ENCODE results near the gene GNAT2. TPM values are rescaled to one million over a fixed set of nuclear protein-coding genes. Genes with fewer than 3 reads are reported as not detected.

Gene GNAT2
- total RNA-seq, 4 donors from 2014 or later: not detected

DNA sequence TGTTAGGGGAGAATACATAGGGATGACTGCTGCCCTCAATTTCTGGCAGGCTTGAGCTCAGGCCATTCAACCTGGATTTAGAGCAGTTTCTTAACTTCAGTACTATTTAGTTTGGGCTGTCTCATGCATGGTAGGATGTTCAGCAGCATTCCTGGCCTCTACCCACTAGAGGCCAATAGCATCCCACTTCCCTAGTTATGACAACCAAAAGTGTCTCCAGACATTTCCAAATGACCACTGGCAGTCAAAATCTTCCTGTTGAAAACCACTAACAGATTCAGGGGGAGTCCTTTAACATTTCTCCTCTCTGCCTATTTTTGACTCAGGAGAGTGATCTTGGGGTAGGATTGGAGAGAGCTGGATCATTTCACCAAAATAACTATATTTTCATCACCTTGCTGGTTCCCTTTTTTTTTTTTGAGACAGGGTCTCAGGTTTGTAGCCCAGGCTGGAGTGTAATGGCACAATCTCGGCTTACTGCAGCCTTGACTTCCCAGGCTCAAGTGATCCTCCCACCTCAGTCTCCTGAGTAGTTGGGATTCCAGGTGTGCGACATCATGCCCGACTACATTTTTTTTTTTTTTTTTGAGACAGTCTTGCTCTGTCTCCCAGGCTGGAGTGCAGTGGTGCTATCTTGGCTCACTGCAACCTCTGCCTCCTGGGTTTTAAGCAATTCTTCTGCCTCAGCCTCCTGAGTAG is 8.7 kb downstream of the GNAT2 start:
- no peak for ATAC-seq
- TF ChIP-seq POLR2A (IDR thresholded peaks at IDR 0.05) (no peak), EP300 (IDR thresholded peaks at IDR 0.05) (no peak)
- Histone ChIP-seq H3K36me3 (no peaks in the 10 kb centered on the region), H3K9me3 (no peaks in the 10 kb centered on the region), H3K4me3 (no peak overlapping the region), H3K4me1 (no peaks in the 10 kb centered on the region), H3K27me3 (no peaks in the 10 kb centered on the region), H3K27ac (no peak overlapping the region)
- 76 to 83% methylated on average over 2 to 3 of the region's 3 CpGs for WGBS, 2 donors (ENCODE audit: low coverage in 1 of 2)

GRCh38 chr1:109609881-109610280 is 9.5 kb downstream of the GNAT2 start:
- Histone ChIP-seq H3K9me3 (no peaks in the 10 kb centered on the region), H3K27ac (no peak overlapping the region), H3K27me3 (no peaks in the 10 kb centered on the region), H3K4me1 (no peaks in the 10 kb centered on the region), H3K36me3 (no peaks in the 10 kb centered on the region), H3K4me3 (no peak overlapping the region)
- TF ChIP-seq EP300 (IDR thresholded peaks at IDR 0.05) (no peak), POLR2A (IDR thresholded peaks at IDR 0.05) (no peak), POLR2AphosphoS5 (IDR thresholded peaks at IDR 0.05) (no peak)
- TF ChIP-seq, protein P1, sequence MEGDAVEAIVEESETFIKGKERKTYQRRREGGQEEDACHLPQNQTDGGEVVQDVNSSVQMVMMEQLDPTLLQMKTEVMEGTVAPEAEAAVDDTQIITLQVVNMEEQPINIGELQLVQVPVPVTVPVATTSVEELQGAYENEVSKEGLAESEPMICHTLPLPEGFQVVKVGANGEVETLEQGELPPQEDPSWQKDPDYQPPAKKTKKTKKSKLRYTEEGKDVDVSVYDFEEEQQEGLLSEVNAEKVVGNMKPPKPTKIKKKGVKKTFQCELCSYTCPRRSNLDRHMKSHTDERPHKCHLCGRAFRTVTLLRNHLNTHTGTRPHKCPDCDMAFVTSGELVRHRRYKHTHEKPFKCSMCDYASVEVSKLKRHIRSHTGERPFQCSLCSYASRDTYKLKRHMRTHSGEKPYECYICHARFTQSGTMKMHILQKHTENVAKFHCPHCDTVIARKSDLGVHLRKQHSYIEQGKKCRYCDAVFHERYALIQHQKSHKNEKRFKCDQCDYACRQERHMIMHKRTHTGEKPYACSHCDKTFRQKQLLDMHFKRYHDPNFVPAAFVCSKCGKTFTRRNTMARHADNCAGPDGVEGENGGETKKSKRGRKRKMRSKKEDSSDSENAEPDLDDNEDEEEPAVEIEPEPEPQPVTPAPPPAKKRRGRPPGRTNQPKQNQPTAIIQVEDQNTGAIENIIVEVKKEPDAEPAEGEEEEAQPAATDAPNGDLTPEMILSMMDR (IDR thresholded peaks at IDR 0.05): no peak
- WGBS, 2 donors (ENCODE audit: low coverage in 1 of 2): 100% methylated on average over 3 of the region's 3 CpGs; no CpG with 5 or more reads in 1 of the 2 donors
- ATAC-seq: no peak

DNA sequence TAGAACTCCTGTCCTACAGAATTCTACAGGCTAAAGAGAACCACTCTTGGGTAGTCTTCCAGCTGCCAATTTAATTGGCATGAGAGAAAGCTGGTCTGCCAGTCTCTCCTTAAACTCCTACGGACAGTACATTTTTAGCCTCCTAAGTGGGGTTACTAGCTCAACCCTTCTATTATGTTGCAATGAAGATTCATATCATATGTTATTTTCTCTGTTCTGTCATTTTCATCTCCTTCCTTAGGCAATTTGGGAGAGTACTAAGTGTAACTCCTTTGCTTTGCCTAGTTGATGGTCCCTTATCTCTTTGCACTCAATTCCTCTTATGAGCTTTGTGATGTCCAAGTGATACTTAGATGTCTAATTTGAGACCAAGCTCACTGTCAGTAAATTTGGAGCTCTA is 14.0 kb downstream of the GNAT2 start:
- H3K4me3 ChIP-seq: no peak overlapping the region
- 40 to 100% methylated on average over 1 of the region's 1 CpG for WGBS, 2 donors (ENCODE audit: low coverage in 1 of 2)
- H3K27ac ChIP-seq: no peak overlapping the region
- H3K4me1 ChIP-seq: no peaks in the 10 kb centered on the region
- no peaks in the 10 kb centered on the region for H3K36me3 ChIP-seq
- TF ChIP-seq EP300 (IDR thresholded peaks at IDR 0.05): no peak
- TF ChIP-seq, protein P1 (IDR thresholded peaks at IDR 0.05): no peak
- no peak for ATAC-seq
- H3K27me3 ChIP-seq: no peaks in the 10 kb centered on the region
- no peaks in the 10 kb centered on the region for H3K9me3 ChIP-seq

DNA sequence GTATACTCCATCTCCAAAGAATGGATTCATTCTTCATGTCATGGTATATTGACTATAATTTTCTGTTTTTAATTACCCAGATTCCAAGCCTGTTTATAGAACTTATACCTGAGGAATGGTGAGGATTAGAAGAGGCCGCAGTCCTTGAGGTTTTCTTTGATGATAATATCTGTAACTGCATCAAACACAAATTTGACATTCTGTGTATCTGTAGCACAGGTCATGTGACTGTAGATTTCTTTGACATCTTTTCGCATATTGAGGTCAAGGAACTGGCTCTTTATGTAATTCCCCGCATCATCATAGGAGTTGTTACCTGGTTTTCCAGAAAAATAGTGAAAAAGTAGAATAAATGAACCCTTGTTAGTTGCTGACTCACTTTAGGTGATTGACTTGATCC is 16.2 kb downstream of the GNAT2 start:
- 95 to 96% methylated on average over 3 of the region's 3 CpGs for whole genome bisulfite sequencing, 2 donors (ENCODE audit: low coverage in 1 of 2)
- Histone ChIP-seq H3K27ac (no peak overlapping the region), H3K27me3 (no peaks in the 10 kb centered on the region), H3K4me3 (no peak overlapping the region), H3K36me3 (peaks cover 0 to 10% of the 10 kb centered on the region in 2 donors), H3K9me3 (no peaks in the 10 kb centered on the region), H3K4me1 (no peaks in the 10 kb centered on the region)
- no peak for ATAC-seq
- TF ChIP-seq EP300 (IDR thresholded peaks at IDR 0.05) (no peak), POLR2A (IDR thresholded peaks at IDR 0.05) (no peak)

- H3K36me3 ChIP-seq: peaks cover 0 to 36% of the 10 kb centered on the region in 2 donors
- H3K27me3 ChIP-seq: no peaks in the 10 kb centered on the region
- no peak for ATAC-seq
- 71 to 80% methylated on average over 1 to 5 of the region's 5 CpGs for WGBS, 2 donors (ENCODE audit: low coverage in 1 of 2)
- H3K9me3 ChIP-seq: no peaks in the 10 kb centered on the region
- no peak overlapping the region for H3K27ac ChIP-seq
- no peak overlapping the region for H3K4me3 ChIP-seq
- TF ChIP-seq EP300 (IDR thresholded peaks at IDR 0.05) (no peak), POLR2A (IDR thresholded peaks at IDR 0.05) (no peak), POLR2AphosphoS5 (IDR thresholded peaks at IDR 0.05) (no peak)
- TF ChIP-seq, protein P1 (IDR thresholded peaks at IDR 0.05): no peak
- H3K4me1 ChIP-seq: no peaks in the 10 kb centered on the region
These were observed 20.8 kb downstream of the GNAT2 start for GRCh38 chr1:109598655-109599054.

GRCh38 chr1:109598156-109598555 is 21.3 kb downstream of the GNAT2 start:
- no peak for ATAC-seq
- no peaks in the 10 kb centered on the region for H3K9me3 ChIP-seq
- no peak overlapping the region for H3K4me3 ChIP-seq
- peaks cover 0 to 41% of the 10 kb centered on the region in 2 donors for H3K36me3 ChIP-seq
- H3K27ac ChIP-seq: no peak overlapping the region
- TF ChIP-seq EP300 (IDR thresholded peaks at IDR 0.05) (no peak), POLR2AphosphoS5 (IDR thresholded peaks at IDR 0.05) (no peak), POLR2A (IDR thresholded peaks at IDR 0.05) (no peak)
- H3K4me1 ChIP-seq: no peaks in the 10 kb centered on the region
- 58% methylated on average over 1 of the region's 1 CpG; no CpG with 5 or more reads in 1 of the 2 donors for WGBS, 2 donors (ENCODE audit: low coverage in 1 of 2)
- no peaks in the 10 kb centered on the region for H3K27me3 ChIP-seq

All from gastroesophageal sphincter (tissue), 4 donors.